ENCODE measurements around the gene SLC5A9.
"Not testable (repeated sequence)": the region's sequence is repeated elsewhere in the genome, so short reads cannot be mapped to it uniquely, and the experiment has no call there.

SLC5A9 gene

GRCh38 chr1:48214366-48214765 is 8.2 kb upstream of the SLC5A9 start:
- DNase-seq (ENCODE audit: low read depth): not testable (repeated sequence)

DNA sequence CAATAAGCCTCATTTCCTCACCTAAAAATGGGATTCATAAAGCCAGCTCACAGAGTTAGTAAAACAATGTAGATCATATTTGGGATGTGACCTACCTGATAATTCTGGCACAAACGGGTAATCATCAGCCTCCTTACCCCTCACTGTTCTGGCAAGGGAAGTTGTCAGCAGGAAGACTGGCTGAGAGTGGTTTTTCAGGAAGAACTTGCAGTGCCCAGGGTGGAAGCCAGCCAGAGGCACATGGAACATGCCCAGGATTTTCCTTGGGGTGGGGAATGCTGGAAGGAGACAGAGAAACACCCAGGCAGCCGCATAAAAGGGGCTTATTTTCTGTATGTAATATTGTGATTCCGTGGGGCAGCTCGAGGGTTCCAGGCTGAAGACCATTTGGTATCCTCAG is 7.7 kb upstream of the SLC5A9 start:
- no peak for DNase-seq (ENCODE audit: low read depth)

- DNase-seq (ENCODE audit: low read depth): no peak
These were observed 7.3 kb upstream of the SLC5A9 start for GRCh38 chr1:48215222-48215621.

- no peak for DNase-seq (ENCODE audit: low read depth)
These were observed 6.6 kb upstream of the SLC5A9 start for GRCh38 chr1:48215889-48216288.

DNA sequence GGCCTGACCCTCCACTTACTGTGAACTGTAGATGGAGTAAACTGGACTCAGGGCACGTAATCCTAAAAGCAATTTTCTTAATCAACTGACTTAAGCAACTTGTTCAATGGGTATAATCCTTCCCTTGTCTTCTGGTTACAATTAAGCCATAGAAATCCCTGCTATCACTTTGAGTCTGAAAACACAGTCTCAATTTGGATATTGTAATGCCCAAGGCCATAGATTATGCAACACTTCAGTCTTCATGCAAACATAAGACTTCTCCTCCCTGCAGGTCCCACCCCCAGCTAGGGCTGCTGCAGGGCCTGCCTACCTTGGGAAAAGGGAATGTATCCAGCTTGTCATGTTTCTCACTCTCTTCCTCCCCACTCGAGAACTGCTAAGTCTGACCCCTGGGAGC is 6.2 kb upstream of the SLC5A9 start:
- no peak for DNase-seq (ENCODE audit: low read depth)

DNA sequence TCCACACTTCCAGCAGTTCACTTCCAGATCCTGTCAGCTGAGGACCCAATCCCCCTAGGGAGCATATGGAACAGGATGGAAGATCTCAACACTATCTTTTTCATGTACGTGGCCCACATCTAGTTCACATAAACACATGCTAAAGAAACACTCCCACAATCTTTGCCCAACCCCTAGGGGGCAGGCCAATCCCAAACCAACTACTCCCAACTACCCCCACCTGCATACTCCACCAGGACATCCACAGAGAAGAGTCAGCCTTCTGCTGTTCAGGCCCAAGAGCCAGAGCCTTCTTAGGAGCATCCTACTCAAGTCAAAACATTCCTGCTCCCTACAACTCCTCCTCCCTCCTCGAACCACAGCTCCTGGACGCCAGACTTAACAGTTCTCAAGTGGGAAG is 5.6 kb upstream of the SLC5A9 start:
- no peak for DNase-seq (ENCODE audit: low read depth)

- DNase-seq (ENCODE audit: low read depth): no peak
These were observed 4.7 kb upstream of the SLC5A9 start for GRCh38 chr1:48217856-48218255.

DNA sequence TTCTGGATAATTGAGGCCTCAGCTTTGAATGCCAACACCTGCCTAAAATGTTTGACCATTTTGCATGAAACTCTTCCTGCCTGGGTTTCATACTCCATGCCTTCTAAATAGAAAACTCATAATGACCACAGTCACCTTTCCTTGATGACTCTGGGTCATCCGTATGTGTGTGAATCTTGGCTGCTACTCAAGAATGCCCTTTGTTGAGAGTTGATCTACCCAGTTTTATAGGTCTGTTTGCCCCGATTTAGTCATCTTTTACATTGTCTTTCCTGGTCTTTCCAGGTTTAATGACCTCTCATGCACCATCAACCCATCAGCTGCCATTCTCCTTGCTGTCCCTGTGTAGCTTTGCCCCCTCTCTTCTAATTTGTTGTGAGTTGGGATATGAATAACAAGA is 2.7 kb upstream of the SLC5A9 start:
- no peak for DNase-seq (ENCODE audit: low read depth)

- no peak for DNase-seq (ENCODE audit: low read depth)
These were observed 1.4 kb upstream of the SLC5A9 start for GRCh38 chr1:48221122-48221521.

GRCh38 chr1:48221657-48222056 is 859 bp upstream of the SLC5A9 start:
- DNase-seq (ENCODE audit: low read depth): no peak

DNA sequence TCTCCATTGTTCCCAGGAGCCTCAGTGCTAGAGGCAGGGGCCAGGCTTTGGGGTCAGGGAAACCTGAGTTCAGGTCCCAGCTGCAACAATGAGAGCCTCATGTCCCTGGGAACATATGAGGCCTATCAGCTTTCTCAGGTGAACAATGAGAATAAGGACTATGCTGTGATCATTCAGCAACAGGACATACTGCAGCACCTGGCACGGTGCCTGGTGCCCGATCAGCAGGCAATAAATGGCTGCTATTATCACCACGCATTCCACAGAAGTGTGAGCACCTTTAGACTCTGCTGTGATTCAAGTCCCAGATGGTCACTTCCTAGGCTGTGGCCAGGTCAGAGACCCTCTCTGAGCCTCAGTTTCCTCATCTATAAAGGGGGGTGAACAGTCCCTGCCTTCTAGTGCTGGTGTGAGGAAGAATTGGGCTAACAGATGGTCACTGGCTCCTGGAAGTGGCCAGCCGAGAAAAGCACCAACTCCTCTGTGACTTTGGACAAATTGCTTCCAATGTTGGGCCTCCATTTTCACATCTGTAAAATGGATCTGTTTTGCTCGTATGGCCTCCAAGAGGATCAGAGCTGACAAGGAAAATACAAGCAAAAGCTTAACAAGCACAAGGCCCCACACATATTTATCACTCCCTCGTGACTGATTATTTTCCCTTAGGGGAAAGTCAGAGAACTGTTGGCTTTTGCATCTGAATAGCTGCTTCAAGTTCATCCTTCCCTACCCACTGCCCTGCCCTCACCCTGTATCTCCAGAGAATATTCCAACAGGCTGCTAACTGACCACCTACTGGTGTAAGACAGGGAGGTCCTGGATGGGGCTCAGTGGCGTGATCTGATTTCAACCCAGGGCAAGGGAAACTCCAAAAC is 1.1 kb downstream of the SLC5A9 start:
- DNase-seq (ENCODE audit: low read depth): no peak

DNA sequence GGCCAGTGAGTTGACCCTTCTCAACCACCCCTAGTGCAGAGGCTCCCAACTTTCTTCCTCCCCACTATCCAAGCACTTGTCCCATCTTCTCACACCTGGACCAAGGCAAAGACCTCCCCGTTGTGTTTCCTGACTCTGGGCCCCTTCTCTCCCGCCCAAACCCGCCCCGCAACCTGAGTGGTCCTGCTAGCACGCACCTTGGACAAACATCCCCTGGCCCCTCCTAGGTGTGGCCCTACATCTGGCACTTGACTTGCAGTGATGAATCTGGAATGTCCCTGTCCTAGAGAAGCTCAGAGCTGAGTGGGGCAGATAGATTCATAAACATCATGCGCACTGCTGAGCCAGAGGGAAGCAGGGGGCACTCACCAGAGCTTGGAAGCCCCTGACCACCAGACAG is 2.3 kb downstream of the SLC5A9 start:
- DNase-seq (ENCODE audit: low read depth): no peak

- DNase-seq (ENCODE audit: low read depth): no peak
These were observed 3.1 kb downstream of the SLC5A9 start for GRCh38 chr1:48225579-48225978.

DNA sequence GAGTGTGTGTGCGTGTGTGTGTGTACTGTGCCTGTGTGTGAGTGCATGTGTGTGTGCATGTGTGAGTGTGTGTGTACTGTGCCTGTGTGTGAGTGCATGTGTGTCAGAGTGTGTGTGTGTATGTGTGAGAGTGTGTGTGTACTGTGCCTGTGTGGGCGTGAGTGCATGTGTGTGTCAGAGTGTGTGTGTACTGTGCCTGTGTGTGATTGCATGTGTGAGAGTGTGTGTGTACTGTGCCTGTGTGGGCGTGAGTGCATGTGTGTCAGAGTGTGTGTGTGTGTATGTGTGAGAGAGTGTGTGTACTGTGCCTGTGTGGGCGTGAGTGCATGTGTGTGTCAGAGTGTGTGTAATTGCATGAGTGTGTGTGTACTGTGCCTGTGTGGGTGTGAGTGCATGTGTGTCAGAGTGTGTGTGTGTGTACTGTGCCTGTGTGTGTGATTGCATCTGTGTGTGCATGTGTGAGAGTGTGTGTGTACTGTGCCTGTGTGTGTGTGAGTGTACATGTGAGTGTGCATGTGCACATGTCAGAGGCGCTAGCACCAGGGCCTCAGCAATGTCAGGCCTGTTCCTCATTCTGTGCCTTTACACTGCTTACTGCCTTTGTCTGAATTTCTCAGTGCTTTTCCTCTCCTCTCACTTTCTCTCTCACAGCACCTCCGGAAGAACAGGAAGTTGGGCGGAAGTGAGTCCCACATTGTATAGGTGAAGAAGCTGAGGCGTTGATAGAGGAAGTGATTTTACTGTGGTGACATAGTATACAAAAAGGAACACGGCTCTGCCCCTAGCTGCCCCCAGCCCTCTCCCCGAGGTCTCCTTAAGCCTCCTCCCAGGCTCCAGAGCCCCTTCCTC is 4.9 kb downstream of the SLC5A9 start:
- no peak for DNase-seq (ENCODE audit: low read depth)

DNA sequence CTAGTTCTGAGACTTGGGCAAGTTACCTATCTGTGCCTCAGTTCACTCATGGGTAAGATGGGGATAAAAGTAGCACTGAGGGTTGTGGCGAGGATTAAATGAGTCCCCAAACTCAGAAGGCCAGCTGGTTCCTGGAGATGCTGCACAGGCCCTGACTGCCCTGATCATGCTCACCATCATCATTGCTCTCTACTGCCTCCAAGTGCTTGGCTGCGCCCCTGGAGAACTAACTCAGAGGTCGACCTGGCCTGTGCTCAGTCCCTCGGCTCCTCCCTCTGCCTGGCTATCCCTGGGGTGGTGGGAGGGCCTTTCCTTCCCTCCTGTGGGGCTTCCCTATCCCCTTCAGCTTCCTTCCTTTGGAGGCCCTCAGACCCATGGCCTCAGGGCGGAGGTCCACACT is 5.6 kb downstream of the SLC5A9 start:
- DNase-seq (ENCODE audit: low read depth): no peak

GRCh38 chr1:48229317-48229716 is 6.8 kb downstream of the SLC5A9 start:
- no peak for DNase-seq (ENCODE audit: low read depth)

DNA sequence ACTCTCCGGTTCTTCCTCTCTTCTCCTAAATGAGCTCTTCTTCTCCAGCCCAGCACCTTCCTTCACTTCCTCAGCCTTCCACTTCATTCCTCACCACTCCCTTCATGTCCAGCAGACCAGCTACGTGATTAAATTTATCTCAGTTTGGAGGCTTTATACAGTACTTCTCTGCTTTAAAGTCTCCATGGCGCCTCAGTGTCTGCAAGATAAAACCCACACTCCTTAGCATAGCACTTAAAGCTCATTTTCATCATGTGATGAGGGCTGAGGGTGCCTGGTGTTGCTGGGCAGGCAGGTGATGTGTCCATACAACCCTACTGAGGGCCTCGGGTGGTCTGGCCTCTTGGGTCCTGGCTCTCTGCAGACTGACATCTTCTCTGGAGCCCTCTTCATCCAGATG is 7.7 kb downstream of the SLC5A9 start:
- no peak for DNase-seq (ENCODE audit: low read depth)

DNA sequence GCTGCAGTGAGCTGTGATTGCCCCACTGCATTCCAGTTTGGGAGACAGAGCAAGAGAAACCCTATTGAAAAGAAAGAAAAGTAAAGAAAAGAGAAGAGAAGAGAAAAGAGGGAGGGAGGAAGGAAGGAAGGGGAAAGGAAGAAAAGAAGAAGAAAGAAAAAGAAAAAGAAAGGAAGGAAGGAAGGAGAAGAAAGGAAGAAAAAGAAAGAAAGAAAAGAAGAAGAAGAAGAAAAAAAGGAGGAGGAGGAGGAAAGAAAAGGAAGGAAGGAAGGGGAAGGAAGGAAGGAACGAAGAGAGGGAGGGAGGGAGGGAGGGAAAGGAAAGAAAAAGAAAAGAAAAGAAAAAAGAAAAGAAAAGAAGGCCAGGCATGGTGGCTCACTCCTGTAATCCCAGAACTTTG is 10.2 kb downstream of the SLC5A9 start:
- DNase-seq (ENCODE audit: low read depth): no peak

DNA sequence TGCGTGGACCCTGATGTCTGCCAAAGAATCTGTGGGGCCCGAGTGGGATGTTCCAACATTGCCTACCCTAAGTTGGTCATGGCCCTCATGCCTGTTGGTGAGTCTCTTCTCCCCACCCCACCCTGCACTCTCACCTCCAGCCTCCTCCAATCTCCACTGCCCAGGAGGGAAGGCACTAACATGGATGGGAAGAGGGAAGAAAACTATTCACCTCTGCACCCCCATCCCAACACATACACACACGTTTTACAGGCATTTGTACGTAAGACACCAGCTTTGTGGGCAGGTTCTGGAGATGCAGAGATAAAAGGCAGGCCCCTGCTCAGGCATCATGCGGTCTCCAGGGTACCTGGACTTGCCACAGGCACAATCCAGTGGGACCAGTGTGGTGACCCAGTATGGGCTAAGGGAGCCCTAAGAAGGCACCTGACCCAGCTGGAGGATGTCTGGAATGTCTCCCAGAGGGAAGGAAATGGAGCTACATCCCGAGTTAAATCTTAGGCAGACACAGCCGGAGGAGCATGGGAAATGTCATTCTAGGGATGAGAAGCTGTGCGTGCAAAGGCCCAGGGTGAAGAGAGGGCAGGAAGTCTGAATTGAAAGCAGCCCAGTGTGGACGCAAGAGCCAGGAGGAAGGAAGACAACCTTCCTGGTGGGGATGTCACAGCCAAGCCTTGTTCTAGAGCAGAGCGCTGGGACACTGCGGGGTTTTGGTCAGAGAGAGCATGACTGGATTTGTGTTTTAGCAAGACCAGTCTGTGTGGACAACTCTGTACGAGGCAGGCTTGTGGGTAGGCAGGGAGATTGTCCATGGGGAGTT is 11.4 kb downstream of the SLC5A9 start:
- no peak for DNase-seq (ENCODE audit: low read depth)

- DNase-seq (ENCODE audit: low read depth): no peak
These were observed 13.1 kb downstream of the SLC5A9 start for GRCh38 chr1:48235652-48236051.

DNA sequence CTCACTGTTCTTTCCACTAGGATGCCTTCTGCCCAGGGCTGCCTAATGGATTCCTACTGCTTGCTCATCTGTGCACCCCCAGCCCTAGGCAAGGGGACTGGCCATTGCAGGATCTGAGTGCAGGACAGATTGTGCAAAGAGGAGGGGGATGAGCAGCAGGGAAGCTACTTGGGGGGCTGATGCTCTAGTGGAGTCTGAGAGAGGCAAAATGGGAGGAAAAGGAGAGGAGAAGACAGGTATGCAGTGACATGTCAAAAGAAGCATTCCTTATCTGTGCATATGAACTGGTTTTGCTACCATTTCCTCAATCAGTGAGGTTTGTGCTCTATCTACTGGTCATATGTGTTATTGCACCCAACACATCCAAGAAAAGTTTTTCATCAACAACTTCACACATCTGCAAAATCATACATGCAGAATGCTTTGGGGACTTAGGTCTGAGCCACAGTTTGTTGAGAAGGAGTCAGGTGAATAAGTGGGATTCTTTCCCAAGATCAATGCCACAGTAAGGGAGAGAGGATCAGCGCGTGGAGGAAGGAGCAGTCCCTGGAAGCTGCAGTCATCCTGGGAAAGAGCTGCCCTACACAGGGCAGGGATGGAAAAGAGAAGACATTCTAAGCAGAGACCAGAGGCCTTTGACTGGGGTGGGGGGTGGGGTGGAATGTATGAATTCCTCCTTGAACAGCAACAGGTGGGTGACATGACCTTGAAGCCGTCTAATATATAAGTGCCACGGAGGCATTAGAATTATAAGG is 14.4 kb downstream of the SLC5A9 start:
- DNase-seq (ENCODE audit: low read depth): no peak
